Small intestine (tissue), 7 donors: Measurements from ENCODE around the gene CTXND1. TPM values are rescaled to one million over a fixed set of nuclear protein-coding genes. Genes with fewer than 3 reads are reported as not detected.

Experiments
- DNase-seq, 2 donors: peaks; one replicate each; pipeline versions ENCODE4 v3.0.0 to v3.0.0-alpha.2; 2013
- FAIRE-seq: peaks from 2 replicates; lab custom pipeline; 2012; peaks lifted over from hg19 to GRCh38; lab: Jason Lieb, UNC
- H3K27ac ChIP-seq, 3 donors: one replicate each; pipeline ENCODE4 v1.5.1; 2013; ENCODE audit warnings: low read length in 2 of 3, mild to moderate bottlenecking in 2 of 3, control low read depth in 1 of 3, inconsistent platforms in 1 of 3, low read depth in 1 of 3, moderate library complexity in 1 of 3
- H3K27me3 ChIP-seq, 3 donors: one replicate each; pipeline ENCODE4 v1.6.1; 2013; ENCODE audit warnings: low read length in 3 of 3, inconsistent platforms in 1 of 3; ENCODE audit not compliant: control insufficient read depth in 3 of 3, insufficient read depth in 3 of 3
- H3K36me3 ChIP-seq, 3 donors: one replicate each; pipeline ENCODE4 v1.6.1; 2013; ENCODE audit warnings: low read length in 3 of 3, inconsistent platforms in 1 of 3, low read depth in 1 of 3, mild to moderate bottlenecking in 1 of 3, moderate library complexity in 1 of 3; ENCODE audit not compliant: control insufficient read depth in 3 of 3, insufficient read depth in 2 of 3
- H3K4me1 ChIP-seq, 3 donors: one replicate each; pipeline ENCODE4 v1.6.1; 2013; ENCODE audit warnings: low read length in 2 of 3, inconsistent platforms in 1 of 3, low read depth in 1 of 3, mild to moderate bottlenecking in 1 of 3, moderate library complexity in 1 of 3; ENCODE audit not compliant: control insufficient read depth in 3 of 3, insufficient read depth in 2 of 3
- H3K4me3 ChIP-seq, 3 donors: one replicate each; pipeline ENCODE4 v1.5.1; 2013; ENCODE audit warnings: low read length in 3 of 3, control low read depth in 1 of 3, inconsistent platforms in 1 of 3, low read depth in 1 of 3, mild to moderate bottlenecking in 1 of 3, moderate library complexity in 1 of 3
- H3K9me3 ChIP-seq, 2 donors: one replicate each; pipeline ENCODE4 v1.6.1; 2013; ENCODE audit warnings: low read depth in 1 of 2, low read length in 1 of 2; ENCODE audit not compliant: control insufficient read depth in 2 of 2, insufficient read depth in 1 of 2
- WGBS, 3 donors: extraction: QIAGEN DNeasy Blood & Tissue Kit; methylation state at CpG; one replicate each; pipeline ENCODE4 v1.1.7; 2013; 5-methylcytosine and 5-hydroxymethylcytosine counted together
- polyA plus RNA-seq, 4 donors: library from polyadenylated mRNA; stranded (reverse) in 3 of 4; unstranded in 1 of 4; fragments of 200-250 nt in 3 of 4; fragments of 120-200 nt in 1 of 4; gene quantifications; one replicate each; pipeline versions ENCODE4 v1.2.1 to v1.2.3, GENCODE V29; 2013
- donor health status: healthy with polysubstance abuse.
- donor health status: control.
- donor health status: control.
- donor health status: Bipolar disorder and iron deficiency.
- donor health status: healthy.

CTXND1 gene
- polyA plus RNA-seq, 4 donors = under 0.01 to 12.8 (median 0.61) TPM

- DNase-seq (no peak), FAIRE-seq (no peak)
- no peaks in the 10 kb centered on the region for H3K36me3 ChIP-seq
- peaks cover 0 to 1% (median 0%) of the 10 kb centered on the region in 3 donors for H3K27me3 ChIP-seq
- H3K9me3 ChIP-seq = peaks cover 0 to 5% of the 10 kb centered on the region in 2 donors
- H3K4me3 ChIP-seq = no peak overlapping the region
- H3K4me1 ChIP-seq = no peaks in the 10 kb centered on the region
- WGBS, 3 donors = 83 to 90% (median 84%) methylated on average over 2 of the region's 2 CpGs
- no peak overlapping the region for H3K27ac ChIP-seq
Observed at GRCh38 chr15:80214910-80215309, 37.1 kb downstream of the CTXND1 start.

DNA sequence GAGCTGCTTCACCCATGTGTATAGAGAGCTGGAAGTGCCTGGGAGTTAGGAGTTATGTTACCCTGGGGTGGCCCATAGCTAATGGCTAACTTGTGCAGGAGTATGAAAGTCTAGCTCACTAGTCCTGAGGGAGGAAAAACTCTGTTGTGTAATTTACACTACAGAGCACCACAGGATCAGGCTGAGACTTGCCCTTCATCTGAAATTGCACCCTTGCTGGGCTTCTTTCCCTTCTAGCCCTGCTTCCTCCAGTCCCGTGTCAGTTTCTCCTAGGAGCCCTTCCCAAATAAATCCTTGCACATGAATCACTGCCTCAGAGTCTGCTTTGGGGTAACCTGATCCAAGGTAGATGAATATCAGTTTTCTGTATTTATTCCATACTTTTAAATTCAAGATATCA is 40.0 kb downstream of the CTXND1 start:
- WGBS, 3 donors = 47 to 64% (median 52%) methylated on average over 1 of the region's 1 CpG
- DNase-seq = no peak
- H3K4me3 ChIP-seq = no peak overlapping the region
- peaks cover 0 to 5% of the 10 kb centered on the region in 2 donors for H3K9me3 ChIP-seq
- H3K4me1 ChIP-seq = peaks cover 0 to 14% (median 0%) of the 10 kb centered on the region in 3 donors
- H3K27me3 ChIP-seq = peaks cover 0 to 1% (median 0%) of the 10 kb centered on the region in 3 donors
- H3K36me3 ChIP-seq = no peaks in the 10 kb centered on the region
- FAIRE-seq = no peak
- no peak overlapping the region for H3K27ac ChIP-seq

GRCh38 chr15:80210611-80211573 is 41.1 kb downstream of the CTXND1 start:
- Histone ChIP-seq H3K4me1 (peaks cover 0 to 14% (median 0%) of the 10 kb centered on the region in 3 donors), H3K36me3 (no peaks in the 10 kb centered on the region), H3K27ac (no peak overlapping the region), H3K27me3 (no peaks in the 10 kb centered on the region), H3K9me3 (peaks cover 0 to 5% of the 10 kb centered on the region in 2 donors), H3K4me3 (no peak overlapping the region)
- peak in 1 of 2 donors; percentile 11 for DNase-seq
- WGBS, 3 donors = 42 to 63% (median 52%) methylated on average over 12 of the region's 12 CpGs
- FAIRE-seq = no peak

GRCh38 chr15:80208758-80209734 is 43.0 kb downstream of the CTXND1 start:
- H3K27ac ChIP-seq = peak overlapping the region in 1 of 3 donors; percentile 4

DNA sequence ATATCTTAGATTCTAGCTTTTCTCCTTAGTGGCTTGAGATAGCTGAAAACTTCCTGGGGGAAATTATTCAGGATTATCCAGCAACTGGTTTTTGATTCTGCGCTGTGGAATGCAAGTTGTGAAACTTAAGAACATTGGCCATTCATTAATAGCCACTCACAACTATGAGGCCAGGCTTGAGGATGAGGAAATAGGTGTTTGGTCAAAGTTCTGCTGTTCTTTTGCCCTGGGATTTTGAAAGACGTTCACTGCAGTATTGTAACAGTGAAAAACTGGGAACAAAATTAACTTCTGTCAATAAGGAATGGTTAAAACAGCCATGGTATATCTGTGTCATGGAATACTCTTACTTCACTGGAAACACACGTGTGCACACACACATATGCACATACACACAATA is 44.1 kb downstream of the CTXND1 start:
- no peaks in the 10 kb centered on the region for H3K9me3 ChIP-seq
- WGBS, 3 donors = 24 to 56% (median 34%) methylated on average over 3 of the region's 3 CpGs
- peaks cover 0 to 14% (median 0%) of the 10 kb centered on the region in 3 donors for H3K4me1 ChIP-seq
- no peaks in the 10 kb centered on the region for H3K27me3 ChIP-seq
- peak; percentile 56 to 73 for DNase-seq
- H3K27ac ChIP-seq = peak overlapping the region in 1 of 3 donors; percentile 47
- FAIRE-seq = no peak
- H3K4me3 ChIP-seq = no peak overlapping the region
- H3K36me3 ChIP-seq = no peaks in the 10 kb centered on the region

More at GRCh38 chr15:80208758-80209734, 43.0 kb downstream of the CTXND1 start:
- Histone ChIP-seq H3K4me3 (no peak overlapping the region), H3K9me3 (peaks cover 0 to 5% of the 10 kb centered on the region in 2 donors), H3K4me1 (peaks cover 0 to 14% (median 0%) of the 10 kb centered on the region in 3 donors), H3K27me3 (no peaks in the 10 kb centered on the region), H3K36me3 (no peaks in the 10 kb centered on the region)
- WGBS, 3 donors = 90 to 92% (median 90%) methylated on average over 11 of the region's 11 CpGs
- no peak for DNase-seq
- no peak for FAIRE-seq

- Histone ChIP-seq H3K9me3 (no peaks in the 10 kb centered on the region), H3K27me3 (no peaks in the 10 kb centered on the region), H3K27ac (no peak overlapping the region), H3K4me3 (no peak overlapping the region), H3K36me3 (no peaks in the 10 kb centered on the region), H3K4me1 (peaks cover 0 to 11% (median 0%) of the 10 kb centered on the region in 3 donors)
- FAIRE-seq = no peak
- 92 to 96% (median 95%) methylated on average over 4 of the region's 4 CpGs for WGBS, 3 donors
- no peak for DNase-seq
Observed at GRCh38 chr15:80204231-80204630, 47.8 kb downstream of the CTXND1 start.

DNA sequence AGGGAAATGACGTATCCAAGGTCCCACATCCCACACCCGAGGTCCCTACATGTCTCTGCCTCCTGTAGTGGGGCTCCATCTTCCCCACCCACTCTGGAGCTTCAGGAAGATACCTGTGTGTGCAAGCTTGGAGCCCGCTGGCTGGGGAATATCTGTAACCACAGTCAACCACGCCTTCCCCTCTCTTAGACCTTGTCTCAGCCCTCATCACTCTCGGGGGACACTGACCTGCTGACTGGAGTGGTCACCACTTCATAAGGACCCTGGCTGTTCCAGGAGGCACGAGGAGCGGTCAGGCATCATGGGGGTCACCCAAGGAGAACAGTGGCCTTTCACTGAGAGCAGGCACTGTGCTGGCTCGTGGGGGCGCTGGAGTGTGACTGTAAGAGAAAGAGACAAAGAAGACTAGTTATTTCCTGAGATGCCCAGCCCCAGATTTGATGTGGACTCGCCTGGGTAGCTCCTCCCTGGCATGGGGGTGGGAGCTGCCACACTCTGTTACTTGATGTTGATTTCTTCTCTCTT is 48.6 kb downstream of the CTXND1 start:
- H3K27ac ChIP-seq = no peak overlapping the region
- peaks cover 0 to 5% (median 0%) of the 10 kb centered on the region in 3 donors for H3K4me1 ChIP-seq
- FAIRE-seq (no peak), DNase-seq (no peak)
- H3K4me3 ChIP-seq = no peak overlapping the region
- no peaks in the 10 kb centered on the region for H3K9me3 ChIP-seq
- H3K27me3 ChIP-seq = no peaks in the 10 kb centered on the region
- H3K36me3 ChIP-seq = no peaks in the 10 kb centered on the region
- WGBS, 3 donors = 64 to 74% (median 65%) methylated on average over 10 of the region's 10 CpGs
